Activated CD4-positive, alpha-beta T cell treated with anti-CD3 and anti-CD28 coated beads, Interleukin-10, Interleukin-2, amounts not matched to agents 100 ng/mL and 50 ng/mL, durations not matched to agents 16 hours and 8 hours (primary cell): ENCODE measurements around the gene KCNE1.
"Not testable (repeated sequence)": the region's sequence is repeated elsewhere in the genome, so short reads cannot be mapped to it uniquely, and the experiment has no call there.

ENCODE experiments used
- DNase-seq: peaks from one replicate; pipeline ENCODE4 v3.0.0-alpha.2; 2020

Gene KCNE1

DNA sequence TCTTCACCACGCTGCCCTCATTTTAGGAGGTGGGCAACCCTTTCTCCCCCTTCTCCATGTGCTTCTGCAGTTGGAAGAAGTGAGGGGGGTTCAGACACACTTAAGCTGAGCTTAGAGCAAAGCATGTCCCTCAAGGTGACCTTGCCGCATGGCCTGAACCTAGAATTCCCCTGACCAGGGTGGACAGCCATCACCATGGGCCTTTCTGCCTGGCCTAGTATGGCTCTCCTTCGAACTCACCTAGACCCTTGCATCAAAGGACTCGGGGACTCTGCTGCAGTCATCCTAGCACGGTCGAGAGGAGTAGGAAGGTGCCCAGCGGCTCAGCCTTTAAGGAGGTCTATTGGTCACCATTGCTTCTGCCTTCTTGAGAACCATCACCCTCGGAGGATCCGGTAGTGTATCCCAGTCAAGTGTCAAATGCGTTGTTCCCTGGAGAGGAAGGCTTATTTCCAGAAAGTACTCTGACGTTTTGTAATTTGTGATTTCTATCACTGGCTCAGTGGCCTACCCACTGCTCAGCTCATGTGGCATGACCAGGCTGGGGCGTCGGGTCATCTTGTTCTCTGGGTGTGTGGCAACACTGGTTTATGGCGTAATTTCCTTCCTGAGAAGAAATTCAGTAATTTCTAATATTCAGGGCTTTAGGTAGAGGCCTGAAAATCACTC, at the start of gene KCNE1:
KCNE1 (minus strand) TSS at position 424 of the 669 bp plus-strand sequence. CDS start 62,576 bp downstream, outside the sequence.
- no peak for DNase-seq

DNA sequence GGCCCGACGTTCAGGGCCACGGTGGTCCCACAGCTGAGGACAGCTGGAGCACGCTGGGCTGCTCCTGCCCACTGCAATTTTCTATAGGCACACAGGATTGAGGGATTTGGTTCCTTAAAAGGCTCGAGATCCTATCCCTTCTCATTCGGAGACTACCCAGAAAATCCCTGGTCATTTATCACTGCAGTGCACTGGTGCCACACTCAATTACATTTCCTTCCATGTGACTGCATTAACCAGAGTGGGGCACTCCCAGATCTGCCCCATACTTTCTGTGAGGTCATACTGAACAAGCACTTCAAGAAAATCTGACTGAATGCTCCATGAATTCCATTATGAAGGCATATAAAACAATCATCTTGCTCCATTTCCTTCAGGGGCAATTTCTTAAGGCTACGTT, 49.8 kb upstream of the KCNE1 start:
- DNase-seq: no peak

DNA sequence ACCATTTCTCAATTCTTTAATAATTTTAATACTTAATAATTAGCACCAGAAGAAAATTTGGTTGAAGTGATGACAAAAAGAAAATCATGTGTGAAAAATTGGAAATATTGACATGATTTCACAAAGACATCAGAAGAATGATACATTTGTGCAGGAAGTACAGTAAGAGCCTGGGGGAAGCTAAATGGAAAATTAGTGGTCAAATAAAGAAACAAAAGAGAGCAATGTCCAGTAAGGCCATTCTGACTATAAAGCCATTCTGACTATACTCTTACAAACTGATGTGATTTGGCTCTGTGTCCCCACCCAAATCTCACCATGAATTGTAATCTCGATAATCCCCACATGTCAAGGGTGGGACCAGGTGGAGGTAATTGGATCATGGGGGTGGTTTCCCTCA, 48.6 kb upstream of the KCNE1 start:
- no peak for DNase-seq

GRCh38 chr21:34560021-34560420, 48.0 kb upstream of the KCNE1 start:
- DNase-seq: no peak

DNA sequence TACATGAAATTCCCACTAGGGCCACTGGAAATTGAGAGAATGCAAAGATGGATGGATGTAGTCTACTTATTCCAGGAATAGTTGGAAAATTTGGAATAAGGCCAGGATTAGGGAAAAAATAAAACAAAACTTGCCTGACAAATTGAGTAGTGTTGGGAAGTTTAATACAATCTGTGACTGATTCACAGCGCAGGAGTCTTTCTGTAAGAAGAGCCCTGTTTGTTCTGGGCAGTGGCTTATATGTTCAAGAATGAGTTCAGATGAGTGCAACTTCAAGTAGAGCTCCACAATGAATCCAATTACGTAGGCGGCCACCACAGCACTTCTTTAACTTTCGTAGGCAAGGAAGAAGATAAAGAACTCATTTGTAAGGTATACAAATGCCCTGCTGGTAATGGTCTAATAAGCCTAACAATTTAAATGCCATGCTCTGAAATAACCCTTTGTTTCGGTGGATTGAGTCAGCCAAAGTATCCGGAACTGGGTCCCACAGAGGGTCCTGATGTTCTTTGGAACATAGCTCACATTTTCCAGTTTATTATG, 47.1 kb upstream of the KCNE1 start:
- no peak for DNase-seq

DNA sequence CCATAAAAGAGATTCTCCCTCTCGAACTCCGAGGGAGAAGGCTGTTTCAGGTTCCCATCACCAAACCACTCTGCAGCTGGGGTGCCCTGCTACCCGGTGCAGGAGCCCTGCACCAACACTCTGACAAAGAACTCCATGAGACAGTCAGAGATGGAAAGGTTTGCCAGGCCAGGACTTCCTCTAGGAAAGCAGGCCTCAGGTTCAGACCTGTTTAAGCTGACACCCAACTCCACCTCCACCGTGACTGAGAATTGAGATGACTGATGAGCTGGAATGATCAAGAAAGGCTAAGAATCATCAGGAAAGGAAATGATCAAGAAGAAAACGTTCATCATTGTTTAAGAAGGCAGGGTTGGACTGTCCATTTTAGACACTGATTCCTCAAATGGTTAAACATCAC, 46.2 kb upstream of the KCNE1 start:
- no peak for DNase-seq

GRCh38 chr21:34557261-34557660, 45.3 kb upstream of the KCNE1 start:
- peak; percentile 20 for DNase-seq

DNA sequence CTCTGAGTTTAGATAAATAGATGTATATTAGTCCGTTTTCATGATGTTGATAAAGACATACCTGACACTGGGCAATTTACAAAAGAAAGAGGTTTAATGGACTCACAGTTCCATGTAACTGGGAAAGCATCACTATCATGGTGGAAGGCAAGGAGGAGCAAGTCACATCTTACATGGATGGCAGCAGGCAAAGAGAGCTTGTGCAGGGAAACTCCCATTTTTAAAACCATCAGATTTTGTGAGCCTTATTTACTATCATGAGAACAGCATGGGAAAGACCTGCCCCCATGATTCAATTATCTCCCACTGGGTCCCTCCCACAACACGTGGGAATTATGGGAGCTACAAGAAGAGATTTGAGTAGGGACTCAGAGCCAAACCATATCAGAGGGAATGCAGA, 42.7 kb upstream of the KCNE1 start:
- DNase-seq: not testable (repeated sequence)

DNA sequence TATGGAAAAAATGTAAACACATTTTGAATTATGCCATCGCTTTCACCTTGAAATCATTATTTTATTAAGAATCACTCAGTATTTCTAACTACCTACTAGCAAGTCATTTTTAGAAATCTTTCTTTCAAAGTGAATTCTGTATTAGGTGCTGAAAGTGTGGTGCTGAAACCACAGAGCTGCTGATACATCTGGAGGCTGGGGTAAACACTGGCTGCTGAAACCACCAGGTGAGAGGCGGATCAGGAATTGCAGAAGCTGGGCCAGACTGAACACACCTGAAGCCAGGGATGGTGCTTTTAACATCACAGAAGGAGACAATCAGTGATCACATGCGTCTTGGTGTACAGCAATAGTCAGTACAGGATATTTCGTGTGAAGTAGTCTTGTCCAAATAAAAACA, 42.2 kb upstream of the KCNE1 start:
- no peak for DNase-seq

- no peak for DNase-seq
These were observed 41.3 kb upstream of the KCNE1 start for GRCh38 chr21:34553151-34553952.

DNA sequence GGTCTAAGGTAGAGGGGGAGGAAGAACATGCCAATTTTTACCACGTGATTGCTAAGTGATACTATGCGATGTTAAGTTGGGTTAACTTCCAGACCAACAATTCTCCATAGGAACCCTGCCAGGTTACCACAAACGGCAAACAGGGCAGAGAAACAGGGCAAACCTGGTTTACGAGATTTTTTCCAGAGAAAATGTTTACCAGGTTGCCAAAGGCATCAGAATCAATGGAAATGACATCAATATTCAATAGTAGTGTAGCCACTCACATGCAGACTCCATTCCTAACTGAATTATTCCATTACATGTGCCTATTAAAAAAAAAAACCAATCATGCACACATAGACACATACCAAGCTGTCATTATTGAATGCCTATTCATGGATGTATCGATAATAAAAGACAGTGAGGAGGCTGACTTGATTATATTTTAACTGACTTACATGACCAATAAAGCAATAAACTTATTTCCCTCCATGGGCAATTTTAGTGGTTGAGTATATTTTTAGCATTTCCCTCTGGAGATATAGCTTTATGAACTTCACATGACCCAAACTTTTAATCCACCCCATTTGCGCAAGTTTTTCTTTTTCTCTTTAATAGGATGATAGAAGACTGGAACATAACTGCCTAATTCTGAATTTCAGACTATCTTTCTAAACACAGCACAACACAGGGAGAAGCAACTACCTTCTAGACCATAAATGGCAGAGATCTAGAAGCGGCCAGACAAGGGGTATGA, 40.5 kb upstream of the KCNE1 start:
- DNase-seq: no peak

GRCh38 chr21:34550182-34550799, 38.3 kb upstream of the KCNE1 start:
- no peak for DNase-seq

- DNase-seq: no peak
These were observed 36.9 kb upstream of the KCNE1 start for GRCh38 chr21:34548781-34549376.

- no peak for DNase-seq
These were observed 34.5 kb upstream of the KCNE1 start for GRCh38 chr21:34546542-34546941.

DNA sequence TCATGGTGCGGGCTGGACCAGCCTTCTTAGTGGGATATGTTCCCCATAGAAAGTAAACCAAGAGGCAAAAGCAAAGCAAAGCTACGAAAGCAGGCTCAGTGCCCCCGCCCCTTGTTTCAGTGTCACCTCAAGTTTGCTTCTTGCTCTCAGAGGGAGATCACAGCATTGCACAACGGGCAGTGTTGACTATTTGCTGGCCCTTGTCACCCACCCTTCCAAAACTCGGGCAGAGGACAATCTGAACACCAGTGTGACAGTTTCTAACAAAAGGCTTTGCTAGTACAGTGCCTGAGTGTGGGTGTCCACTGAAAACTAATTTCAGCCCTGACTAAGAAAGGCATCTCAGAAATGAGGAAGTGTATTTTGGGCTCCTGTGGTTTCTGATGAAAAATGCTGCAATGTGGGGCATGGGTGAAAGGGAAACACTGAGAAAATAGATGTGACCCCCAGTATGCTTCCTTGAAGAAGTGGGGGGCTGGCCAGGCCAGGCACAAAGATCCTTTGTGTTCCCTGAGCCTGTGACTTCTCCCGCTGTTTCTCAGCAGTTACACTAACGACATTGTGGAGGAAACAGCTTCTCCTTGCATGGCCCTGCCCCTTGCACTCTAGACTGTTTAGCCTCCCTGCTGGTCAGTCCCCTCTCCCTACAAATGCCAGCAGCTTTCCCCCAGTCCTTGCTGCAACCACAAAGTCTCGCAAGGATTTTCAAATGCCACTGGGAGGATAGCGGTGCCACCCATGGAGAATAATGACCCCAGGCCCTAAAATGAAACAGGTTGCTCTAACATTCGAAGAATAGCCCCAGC, 33.3 kb upstream of the KCNE1 start:
- peak; percentile 41 for DNase-seq

DNA sequence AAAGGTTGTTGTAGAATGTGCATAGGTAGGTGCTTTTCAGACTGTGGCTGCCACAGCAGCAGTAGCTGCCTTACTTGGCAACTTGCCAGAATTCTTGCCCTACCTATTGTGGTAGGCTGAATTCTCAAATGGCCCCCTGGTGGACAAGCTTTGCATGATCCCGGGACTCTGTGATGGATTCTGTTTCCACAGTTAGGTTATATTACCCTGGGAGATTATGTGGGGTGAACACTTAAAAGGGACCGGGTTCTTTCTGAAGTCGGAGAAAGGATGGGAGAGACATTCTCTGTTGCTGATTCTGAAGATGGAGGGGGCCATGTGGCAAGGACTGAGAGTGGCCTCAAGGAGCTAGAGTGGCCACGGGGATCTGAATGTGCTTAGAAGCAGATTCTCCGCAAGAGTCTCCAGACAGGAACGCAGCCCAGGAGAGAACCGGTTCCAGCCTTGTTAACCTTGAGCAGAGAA, 32.1 kb upstream of the KCNE1 start:
- DNase-seq: peak; percentile 66

DNA sequence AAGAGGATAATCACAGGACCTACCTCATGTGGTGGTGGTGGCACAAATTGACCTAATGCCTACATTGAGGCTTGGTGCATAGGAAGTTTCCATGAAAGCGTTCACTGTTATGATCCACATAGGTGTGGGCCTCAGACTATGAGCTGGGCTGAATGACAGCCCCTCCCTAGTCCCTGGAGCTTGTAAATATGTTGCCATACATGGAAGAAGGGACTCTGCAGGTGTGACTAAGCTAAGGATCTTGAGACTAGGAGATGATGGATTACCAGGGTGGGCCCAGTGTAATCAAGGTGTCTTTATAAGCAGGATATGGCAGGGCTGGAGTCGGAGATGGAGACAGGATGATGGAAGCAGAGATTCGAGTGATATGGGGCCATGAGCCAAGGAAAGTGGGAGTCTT, 31.0 kb upstream of the KCNE1 start:
- no peak for DNase-seq

DNA sequence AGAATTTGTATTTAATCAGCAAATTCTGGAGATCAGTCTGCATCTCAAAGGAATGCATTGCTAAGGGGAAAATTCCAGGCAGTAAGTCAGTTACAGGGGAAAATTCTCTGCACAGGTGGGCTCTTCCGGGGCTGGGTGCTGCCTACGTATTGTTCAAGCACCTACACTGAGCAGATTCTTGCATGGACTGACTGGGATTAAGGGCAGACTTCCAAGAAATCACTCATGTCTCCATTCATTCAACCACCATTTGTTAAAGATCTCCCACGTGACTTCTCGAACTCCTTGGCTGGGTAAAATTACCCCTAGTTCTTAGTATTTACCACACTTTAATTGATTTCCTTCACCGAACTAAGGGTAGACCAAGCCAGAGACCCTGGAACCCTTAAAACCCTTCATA, 28.2 kb upstream of the KCNE1 start:
- no peak for DNase-seq

DNA sequence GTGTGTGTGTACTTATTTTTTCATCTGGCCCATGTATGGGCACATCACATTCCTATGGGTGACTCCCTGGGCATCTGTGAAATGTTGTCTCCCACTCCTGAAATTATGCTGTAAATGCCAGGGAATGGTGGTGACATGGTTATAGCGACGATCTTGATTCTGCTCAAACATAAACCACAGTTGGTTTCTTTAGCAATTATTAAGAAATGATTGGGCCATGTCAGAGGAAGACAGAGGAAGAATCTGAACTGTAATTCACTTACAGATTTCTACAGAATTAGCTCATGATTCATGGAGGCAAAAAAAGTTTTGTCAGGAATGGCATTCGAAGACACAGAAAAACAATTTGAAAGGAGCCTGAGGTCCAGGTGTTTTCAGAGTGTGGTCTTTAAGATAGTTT, 25.8 kb upstream of the KCNE1 start:
- DNase-seq: no peak

DNA sequence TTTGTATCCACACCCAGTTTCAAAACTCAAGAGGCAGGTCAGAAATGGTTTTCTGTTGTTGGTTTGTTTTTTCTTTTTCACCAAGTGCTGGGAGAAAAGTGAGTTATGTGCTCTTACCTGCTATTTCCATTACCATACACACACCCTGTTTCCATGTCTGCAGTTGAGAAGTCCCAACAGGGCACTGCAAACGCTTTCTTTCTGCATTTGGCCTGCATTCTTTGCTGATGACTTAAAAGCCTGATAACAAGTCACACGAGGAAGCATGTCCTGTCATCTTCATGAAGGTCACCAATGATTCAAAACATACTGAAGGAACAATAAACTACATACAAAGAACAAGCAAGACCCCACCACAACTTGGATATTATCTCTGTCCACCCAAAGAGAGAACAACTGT, 24.8 kb upstream of the KCNE1 start:
- DNase-seq: no peak

DNA sequence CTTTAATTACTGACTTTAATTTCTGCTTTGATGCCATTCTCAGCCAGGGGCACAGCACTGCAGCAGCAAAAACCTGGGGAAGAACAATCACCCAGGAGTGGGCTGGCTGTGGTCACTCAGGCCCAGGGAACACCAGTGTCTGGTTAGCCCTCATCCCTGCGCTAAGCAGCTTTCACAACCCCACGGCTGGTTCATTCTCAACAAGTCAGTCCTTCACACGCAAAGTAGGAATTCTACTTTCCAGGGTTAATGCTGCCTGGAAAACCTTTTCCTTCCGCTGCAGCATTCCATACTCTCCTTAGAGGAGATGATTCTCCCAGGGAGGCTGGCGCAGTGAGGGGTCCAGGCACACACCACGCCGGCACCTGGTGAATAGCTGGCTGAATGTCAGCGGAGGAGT, 24.3 kb upstream of the KCNE1 start:
- DNase-seq: no peak

DNA sequence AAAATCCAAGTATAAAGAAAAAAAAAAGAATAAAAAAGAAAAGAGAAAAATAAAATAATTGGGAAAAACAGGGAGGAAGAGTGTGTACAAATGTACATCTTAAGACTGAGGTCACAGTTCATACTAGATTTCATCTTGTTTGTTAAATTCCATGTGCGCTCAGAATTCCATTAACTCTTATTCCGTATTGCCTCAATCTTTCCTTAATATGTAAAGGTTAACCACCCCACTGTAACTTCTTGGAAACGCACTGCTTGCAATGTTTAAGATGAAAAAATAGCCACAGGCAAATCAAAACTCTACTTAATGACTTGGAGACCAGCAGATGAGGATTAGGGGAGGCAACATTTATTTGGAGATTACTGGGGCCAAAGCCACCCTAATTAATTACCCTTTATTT, 23.9 kb upstream of the KCNE1 start:
- DNase-seq: no peak
